Lower leg skin (tissue), 3 donors: ENCODE results near the gene PM20D1.

ENCODE experiments used
- CTCF ChIP-seq, 3 donors: fragments of 450-650 bp; IDR thresholded peaks; one replicate each; pipeline ENCODE4 v1.5.1; 2016; ENCODE audit warnings: antibody characterized with exemption in 3 of 3, mild to moderate bottlenecking in 3 of 3, moderate library complexity in 2 of 3
- POLR2A ChIP-seq, 2 donors: fragments of 450-650 bp; IDR thresholded peaks; one replicate each; pipeline ENCODE4 v1.6.1; 2016 to 2017; ENCODE audit warnings: antibody characterized with exemption in 2 of 2, mild to moderate bottlenecking in 1 of 2, moderate library complexity in 1 of 2

- TF ChIP-seq POLR2A (IDR thresholded peaks at IDR 0.05) (no peak), CTCF (IDR thresholded peaks at IDR 0.05) (no peak)
Observed at GRCh38 chr1:205883792-205884191, 33.9 kb upstream of the PM20D1 start.
